Mucosa of rectum (tissue), 2 donors: ENCODE data around the gene BTBD9.

ENCODE experiments used
- H3K27ac ChIP-seq, 2 donors: one replicate each; pipeline ENCODE4 v1.7.0; 2013; ENCODE audit warnings: inconsistent platforms in 2 of 2, low read depth in 2 of 2, low read length in 2 of 2
- H3K27me3 ChIP-seq, 2 donors: one replicate each; pipeline ENCODE4 v1.7.0; 2013; ENCODE audit warnings: low read length in 2 of 2; ENCODE audit not compliant: control insufficient read depth in 2 of 2, insufficient read depth in 2 of 2
- H3K36me3 ChIP-seq, 2 donors: one replicate each; pipeline ENCODE4 v1.7.0; 2013; ENCODE audit warnings: low read length in 2 of 2; ENCODE audit not compliant: control insufficient read depth in 2 of 2, insufficient read depth in 2 of 2
- H3K4me1 ChIP-seq, 2 donors: one replicate each; pipeline ENCODE4 v1.7.0; 2013; ENCODE audit warnings: low read length in 2 of 2, mild to moderate bottlenecking in 1 of 2; ENCODE audit not compliant: control insufficient read depth in 2 of 2, insufficient read depth in 2 of 2
- H3K4me3 ChIP-seq, 2 donors: one replicate each; pipeline ENCODE4 v1.7.0; 2013; ENCODE audit warnings: low read length in 2 of 2
- H3K9ac ChIP-seq, 2 donors: one replicate each; pipeline ENCODE4 v1.7.0; 2013; ENCODE audit warnings: low read length in 2 of 2, low read depth in 1 of 2, mild to moderate bottlenecking in 1 of 2
- H3K9me3 ChIP-seq, 2 donors: one replicate each; pipeline ENCODE4 v1.7.0; 2013; ENCODE audit warnings: low read length in 2 of 2; ENCODE audit not compliant: control insufficient read depth in 2 of 2
- donor health status: healthy.
- donor health status: Normal muscosa, but diverticular disease.

BTBD9 gene

GRCh38 chr6:38320843-38321242, 318.9 kb downstream of the BTBD9 start:
- Histone ChIP-seq H3K27me3 (no peaks in the 10 kb centered on the region), H3K9me3 (no peaks in the 10 kb centered on the region), H3K4me3 (no peak overlapping the region), H3K4me1 (no peaks in the 10 kb centered on the region), H3K27ac (no peak overlapping the region), H3K9ac (no peak overlapping the region), H3K36me3 (peaks cover 0 to 4% of the 10 kb centered on the region in 2 donors)

DNA sequence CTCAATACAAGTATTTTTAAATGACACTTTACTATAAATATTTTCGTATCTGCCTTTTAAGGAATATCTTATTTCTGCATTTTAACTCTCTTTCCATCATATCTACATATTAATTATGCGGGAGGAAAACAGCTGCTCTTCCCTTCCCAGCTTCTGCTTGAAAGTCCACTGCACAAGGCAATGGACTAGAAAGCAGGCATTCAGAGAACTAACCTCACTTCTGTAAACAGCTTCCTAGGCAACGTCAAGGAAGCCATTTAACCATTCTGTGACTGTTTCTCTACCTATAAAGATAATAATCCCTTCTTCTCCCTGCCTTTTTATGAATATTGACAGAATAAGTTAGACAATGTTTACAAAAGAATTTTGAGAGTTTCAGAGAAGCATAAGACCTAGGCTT, 319.4 kb downstream of the BTBD9 start:
- H3K9ac ChIP-seq, result no peak overlapping the region
- H3K4me3 ChIP-seq, result no peak overlapping the region
- H3K27ac ChIP-seq, result no peak overlapping the region
- H3K27me3 ChIP-seq, result no peaks in the 10 kb centered on the region
- H3K4me1 ChIP-seq, result no peaks in the 10 kb centered on the region
- no peaks in the 10 kb centered on the region for H3K9me3 ChIP-seq
- H3K36me3 ChIP-seq, result peaks cover 0 to 4% of the 10 kb centered on the region in 2 donors

DNA sequence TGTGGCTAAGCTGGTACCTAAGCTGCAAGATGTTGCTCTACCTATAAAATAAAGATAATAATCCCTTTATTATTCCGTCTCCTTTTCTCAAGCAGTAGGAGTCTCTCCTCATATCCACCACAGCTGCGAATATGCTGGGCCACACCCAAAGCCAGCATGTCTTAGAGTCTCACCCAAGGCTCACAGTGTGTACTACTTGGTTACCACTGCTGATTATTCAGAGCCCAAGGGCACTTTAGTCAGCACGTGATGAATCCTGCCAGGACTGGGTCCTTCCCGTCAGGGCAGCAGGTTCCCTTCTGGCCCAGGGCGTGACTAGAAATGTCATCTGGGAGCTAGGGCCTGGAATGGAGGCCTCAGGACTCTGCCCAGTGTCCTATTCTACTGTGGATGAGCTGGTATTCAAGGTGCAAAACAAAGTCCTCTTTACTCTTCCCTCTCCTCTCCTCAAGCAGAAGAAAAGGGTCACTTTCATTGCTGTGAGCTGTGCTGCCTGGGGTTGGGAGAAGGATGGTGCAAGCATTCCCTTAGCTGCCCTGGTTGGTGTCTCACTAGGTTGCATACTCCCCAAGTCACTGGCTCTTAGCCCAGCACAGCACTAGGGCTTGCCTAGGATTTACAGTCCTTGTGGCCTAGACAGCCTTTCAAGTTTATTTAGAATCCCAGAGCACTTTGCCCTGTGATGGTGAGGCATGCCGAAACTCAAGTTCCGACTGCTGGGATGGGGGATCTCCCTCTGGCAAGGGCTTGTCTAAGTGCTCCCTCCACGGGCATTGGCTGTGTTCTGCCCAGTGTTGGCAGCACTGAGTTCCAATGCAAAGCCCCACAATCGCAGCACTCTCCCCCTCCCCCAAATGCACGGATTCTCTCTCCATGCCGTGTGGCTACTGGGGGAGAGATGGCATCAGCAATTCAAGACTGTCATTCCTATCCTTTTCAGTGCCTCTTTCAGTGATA, 320.2 kb downstream of the BTBD9 start:
- Histone ChIP-seq H3K27ac (no peak overlapping the region), H3K36me3 (peaks cover 0 to 4% of the 10 kb centered on the region in 2 donors)

DNA sequence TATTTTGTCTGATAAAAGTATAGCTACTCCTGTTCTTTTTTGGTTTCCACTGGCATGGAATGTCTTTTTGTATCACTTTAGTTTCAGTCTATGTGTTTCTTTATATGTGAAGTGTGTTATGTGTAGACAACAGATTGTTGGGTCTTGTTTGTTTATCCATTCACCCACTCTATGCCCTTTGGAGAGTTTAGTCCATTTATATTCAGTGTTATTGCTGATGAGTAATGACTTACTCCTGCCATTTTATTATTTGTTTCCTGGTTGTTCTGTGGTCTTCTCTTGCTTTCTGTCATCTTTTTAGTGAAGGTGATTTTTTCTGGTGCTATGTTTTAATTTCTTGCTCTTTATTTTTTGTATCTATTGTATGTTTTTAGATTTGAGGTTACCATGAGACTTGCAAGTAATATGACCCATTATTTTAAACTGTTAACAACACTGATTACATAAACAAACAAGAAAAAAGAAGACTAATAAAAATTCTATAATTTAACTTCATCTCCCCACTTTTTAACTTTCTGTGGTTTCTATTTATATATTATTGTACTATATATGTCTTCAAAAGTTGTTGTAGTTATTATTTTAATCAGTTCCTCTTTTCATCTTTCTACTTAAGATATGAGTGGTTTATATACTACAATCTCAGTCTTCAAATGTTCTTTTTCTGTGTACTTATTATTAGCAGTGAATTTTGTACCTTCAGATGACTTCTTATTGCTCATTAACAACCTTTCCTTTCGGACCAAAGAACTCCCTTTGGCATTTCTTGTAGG, 323.4 kb downstream of the BTBD9 start:
- H3K27ac ChIP-seq, result no peak overlapping the region
- H3K4me3 ChIP-seq, result no peak overlapping the region
- H3K9ac ChIP-seq, result no peak overlapping the region
- peaks cover 0 to 4% of the 10 kb centered on the region in 2 donors for H3K36me3 ChIP-seq
- H3K27me3 ChIP-seq, result no peaks in the 10 kb centered on the region
- no peaks in the 10 kb centered on the region for H3K4me1 ChIP-seq
- no peaks in the 10 kb centered on the region for H3K9me3 ChIP-seq

More for the DNA sequence above, 320.2 kb downstream of the BTBD9 start:
- Histone ChIP-seq H3K4me1 (no peaks in the 10 kb centered on the region), H3K4me3 (no peak overlapping the region), H3K27me3 (no peaks in the 10 kb centered on the region), H3K9ac (no peak overlapping the region), H3K9me3 (no peaks in the 10 kb centered on the region)

DNA sequence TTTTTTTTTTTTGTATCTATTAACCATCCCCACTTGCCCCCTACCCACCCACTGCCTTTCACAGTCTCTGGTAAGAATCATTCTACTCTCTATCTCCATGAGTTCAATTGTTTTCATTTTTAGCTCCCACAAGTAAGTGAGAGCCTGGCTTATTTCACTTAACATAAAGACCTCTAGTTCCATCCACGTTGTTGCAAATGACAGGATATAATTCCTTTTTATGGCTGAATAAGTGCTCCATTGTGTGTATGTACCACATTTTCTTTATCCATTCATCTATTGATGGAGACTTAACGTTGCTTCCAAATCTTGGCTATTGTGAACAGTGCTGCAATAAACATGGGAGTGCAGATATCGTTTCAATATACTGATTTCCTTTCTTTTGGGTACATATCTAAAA, 328.5 kb downstream of the BTBD9 start:
- Histone ChIP-seq H3K4me1 (no peaks in the 10 kb centered on the region), H3K36me3 (no peaks in the 10 kb centered on the region), H3K9ac (no peak overlapping the region), H3K4me3 (no peak overlapping the region), H3K27ac (no peak overlapping the region), H3K9me3 (no peaks in the 10 kb centered on the region), H3K27me3 (no peaks in the 10 kb centered on the region)

DNA sequence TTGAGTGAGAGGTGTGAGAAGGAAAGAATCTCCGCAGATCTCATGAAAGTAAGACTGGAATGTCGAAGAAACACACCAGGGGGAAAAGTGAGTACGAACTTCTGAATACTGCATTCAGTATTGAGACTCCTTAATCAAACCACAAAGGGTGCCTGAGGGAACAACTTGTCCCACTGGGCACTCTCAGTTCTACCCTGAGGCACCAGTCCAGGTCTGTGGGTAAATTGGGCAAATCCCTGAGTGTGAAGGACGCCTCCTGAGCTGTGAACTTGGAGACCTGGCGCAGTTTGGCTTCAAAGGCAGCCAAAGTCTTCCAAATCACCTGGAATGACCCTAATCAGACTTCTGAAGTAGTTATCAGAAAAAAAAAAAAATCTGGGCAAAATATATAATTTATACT, 329.7 kb downstream of the BTBD9 start:
- no peak overlapping the region for H3K4me3 ChIP-seq
- no peaks in the 10 kb centered on the region for H3K9me3 ChIP-seq

GRCh38 chr6:38307740-38308139, 332.0 kb downstream of the BTBD9 start:
- Histone ChIP-seq H3K9ac (no peak overlapping the region), H3K4me1 (no peaks in the 10 kb centered on the region), H3K27me3 (no peaks in the 10 kb centered on the region), H3K36me3 (no peaks in the 10 kb centered on the region), H3K9me3 (no peaks in the 10 kb centered on the region), H3K27ac (no peak overlapping the region), H3K4me3 (no peak overlapping the region)

More for the DNA sequence above, 329.7 kb downstream of the BTBD9 start:
- Histone ChIP-seq H3K27me3 (no peaks in the 10 kb centered on the region), H3K27ac (no peak overlapping the region), H3K36me3 (no peaks in the 10 kb centered on the region), H3K9ac (no peak overlapping the region), H3K4me1 (no peaks in the 10 kb centered on the region)

- H3K9me3 ChIP-seq, result no peaks in the 10 kb centered on the region
- H3K36me3 ChIP-seq, result no peaks in the 10 kb centered on the region
- no peaks in the 10 kb centered on the region for H3K4me1 ChIP-seq
- H3K9ac ChIP-seq, result no peak overlapping the region
- no peaks in the 10 kb centered on the region for H3K27me3 ChIP-seq
- no peak overlapping the region for H3K27ac ChIP-seq
- H3K4me3 ChIP-seq, result no peak overlapping the region
Measured at GRCh38 chr6:38306931-38307330, 332.8 kb downstream of the BTBD9 start.

DNA sequence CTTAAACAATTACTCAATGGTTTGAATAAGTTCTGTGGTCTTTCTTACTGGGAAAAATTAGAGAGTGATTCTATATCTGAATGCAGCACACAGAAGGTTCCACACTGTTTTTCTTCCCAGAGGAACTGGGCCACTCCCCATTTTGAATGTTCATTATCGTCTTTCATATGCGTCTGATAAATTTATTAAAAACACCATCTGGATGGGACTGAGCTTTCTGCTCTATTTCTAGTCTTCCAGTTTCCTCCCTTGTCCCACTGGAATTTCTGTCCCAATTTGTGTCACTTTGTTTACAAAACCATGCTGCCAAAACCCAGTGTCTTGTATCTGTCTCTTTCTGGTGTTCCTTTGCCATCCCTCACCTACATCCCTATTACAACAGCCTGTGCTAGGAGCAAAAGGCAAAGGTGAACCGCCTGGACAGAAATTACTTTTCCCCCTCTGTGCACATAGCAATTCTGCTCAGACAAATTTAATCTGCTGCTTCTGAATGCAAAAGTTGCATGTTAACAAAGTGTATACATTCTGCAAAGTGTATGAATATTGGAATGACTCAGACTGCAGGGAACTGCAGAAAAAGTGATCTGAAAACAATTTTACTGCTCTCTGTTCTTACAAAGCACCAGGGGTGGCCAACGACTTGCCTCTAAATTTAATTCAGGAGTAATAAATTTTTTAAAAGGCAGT, 333.6 kb downstream of the BTBD9 start:
- H3K9me3 ChIP-seq, result no peaks in the 10 kb centered on the region
- no peaks in the 10 kb centered on the region for H3K4me1 ChIP-seq
- no peak overlapping the region for H3K9ac ChIP-seq
- no peak overlapping the region for H3K27ac ChIP-seq
- no peaks in the 10 kb centered on the region for H3K36me3 ChIP-seq
- no peak overlapping the region for H3K4me3 ChIP-seq
- H3K27me3 ChIP-seq, result no peaks in the 10 kb centered on the region

GRCh38 chr6:38302838-38303237, 336.9 kb downstream of the BTBD9 start:
- Histone ChIP-seq H3K27ac (no peak overlapping the region), H3K4me3 (no peak overlapping the region), H3K4me1 (no peaks in the 10 kb centered on the region), H3K36me3 (no peaks in the 10 kb centered on the region), H3K27me3 (no peaks in the 10 kb centered on the region), H3K9me3 (no peaks in the 10 kb centered on the region), H3K9ac (no peak overlapping the region)
